ENCODE measurements around the gene TSACC.
"Not testable (repeated sequence)": the region's sequence is repeated elsewhere in the genome, so short reads cannot be mapped to it uniquely, and the experiment has no call there.

DNA sequence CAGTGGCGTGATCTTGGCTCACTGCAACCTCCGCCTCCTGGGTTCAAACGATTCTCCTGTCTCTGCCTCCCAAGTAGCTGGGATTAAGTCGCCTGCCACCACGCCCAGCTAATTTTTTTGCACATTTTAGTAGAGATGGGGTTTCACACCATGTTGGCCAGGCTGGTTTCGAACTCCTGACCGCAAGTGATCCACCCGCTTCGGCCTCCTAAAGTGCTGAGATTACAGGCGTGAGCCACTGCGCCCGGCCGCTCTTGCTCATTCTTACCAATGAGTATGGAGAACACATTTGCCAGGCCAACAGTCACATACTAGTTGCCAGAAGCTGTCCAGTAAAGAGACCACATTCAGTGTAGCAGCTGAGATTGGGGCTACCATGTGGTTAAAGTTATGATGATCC, 14.2 kb downstream of the TSACC start:
- TF ChIP-seq POLR2A (IDR thresholded peaks at IDR 0.05), result not testable (repeated sequence)
- TF ChIP-seq, protein P1, sequence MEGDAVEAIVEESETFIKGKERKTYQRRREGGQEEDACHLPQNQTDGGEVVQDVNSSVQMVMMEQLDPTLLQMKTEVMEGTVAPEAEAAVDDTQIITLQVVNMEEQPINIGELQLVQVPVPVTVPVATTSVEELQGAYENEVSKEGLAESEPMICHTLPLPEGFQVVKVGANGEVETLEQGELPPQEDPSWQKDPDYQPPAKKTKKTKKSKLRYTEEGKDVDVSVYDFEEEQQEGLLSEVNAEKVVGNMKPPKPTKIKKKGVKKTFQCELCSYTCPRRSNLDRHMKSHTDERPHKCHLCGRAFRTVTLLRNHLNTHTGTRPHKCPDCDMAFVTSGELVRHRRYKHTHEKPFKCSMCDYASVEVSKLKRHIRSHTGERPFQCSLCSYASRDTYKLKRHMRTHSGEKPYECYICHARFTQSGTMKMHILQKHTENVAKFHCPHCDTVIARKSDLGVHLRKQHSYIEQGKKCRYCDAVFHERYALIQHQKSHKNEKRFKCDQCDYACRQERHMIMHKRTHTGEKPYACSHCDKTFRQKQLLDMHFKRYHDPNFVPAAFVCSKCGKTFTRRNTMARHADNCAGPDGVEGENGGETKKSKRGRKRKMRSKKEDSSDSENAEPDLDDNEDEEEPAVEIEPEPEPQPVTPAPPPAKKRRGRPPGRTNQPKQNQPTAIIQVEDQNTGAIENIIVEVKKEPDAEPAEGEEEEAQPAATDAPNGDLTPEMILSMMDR (IDR thresholded peaks at IDR 0.05), result not testable (repeated sequence)
